H9 (cell line): ENCODE results near the gene IFFO2. TPM values are rescaled to one million over a fixed set of nuclear protein-coding genes. Genes with fewer than 3 reads are reported as not detected.

Experiments used
- DNase-seq: peaks from one replicate; pipeline ENCODE4 v3.0.0-alpha.2; 2017
- H2AFZ ChIP-seq: one replicate; pipeline ENCODE4 v1.6.1; 2013; ENCODE audit warnings: mild to moderate bottlenecking, low read length, control low read depth, moderate library complexity
- H2AK5ac ChIP-seq: 2 replicates; pipeline ENCODE4 v1.6.1; 2013; ENCODE audit warnings: low read length, control low read depth, mixed read lengths; ENCODE audit not compliant: insufficient read length
- H2BK120ac ChIP-seq: one replicate; pipeline ENCODE4 v1.6.1; 2013; ENCODE audit warnings: low read depth, mild to moderate bottlenecking, low read length, control low read depth, inconsistent platforms; ENCODE audit not compliant: poor library complexity, severe bottlenecking
- H2BK12ac ChIP-seq: 2 replicates; pipeline ENCODE4 v1.6.1; 2013; ENCODE audit warnings: low read length, control low read depth, mixed read lengths, low read depth; ENCODE audit not compliant: insufficient read length
- H2BK15ac ChIP-seq: 2 replicates; pipeline ENCODE4 v1.6.1; 2013; ENCODE audit warnings: low read depth, low read length, control low read depth
- H2BK20ac ChIP-seq: one replicate; pipeline ENCODE4 v1.6.1; 2013; ENCODE audit warnings: low read depth, mild to moderate bottlenecking, low read length, control low read depth, inconsistent platforms; ENCODE audit not compliant: poor library complexity, severe bottlenecking
- H2BK5ac ChIP-seq: 2 replicates; pipeline ENCODE4 v1.6.1; 2013; ENCODE audit warnings: low read length, control low read depth, mixed read lengths; ENCODE audit not compliant: insufficient read length
- H3K14ac ChIP-seq: 2 replicates; pipeline ENCODE4 v1.6.1; 2013; ENCODE audit warnings: low read length, control low read depth; ENCODE audit not compliant: insufficient read depth
- H3K18ac ChIP-seq: 2 replicates; pipeline ENCODE4 v1.6.1; 2013; ENCODE audit warnings: low read depth, mild to moderate bottlenecking, mixed read lengths, low read length, control low read depth; ENCODE audit not compliant: insufficient read length
- H3K23ac ChIP-seq: 2 replicates; pipeline ENCODE4 v1.6.1; 2013; ENCODE audit warnings: low read length, control low read depth, mixed read lengths, low read depth; ENCODE audit not compliant: insufficient read length
- H3K23me2 ChIP-seq: 2 replicates; pipeline ENCODE4 v1.6.1; 2013; ENCODE audit warnings: low read depth, mild to moderate bottlenecking, mixed read lengths, low read length, control low read depth; ENCODE audit not compliant: insufficient read length, poor library complexity, severe bottlenecking
- H3K27ac ChIP-seq: 2 replicates; pipeline ENCODE4 v1.5.1; 2013; ENCODE audit warnings: low read length, control low read depth, mixed read lengths, low read depth; ENCODE audit not compliant: insufficient read length
- H3K27me3 ChIP-seq: 2 replicates; pipeline ENCODE4 v1.6.1; 2013; ENCODE audit warnings: low read length, control low read depth, inconsistent platforms; ENCODE audit not compliant: insufficient read depth
- H3K4ac ChIP-seq: 2 replicates; pipeline ENCODE4 v1.6.1; 2013; ENCODE audit warnings: low read depth, mild to moderate bottlenecking, control low read depth, inconsistent platforms, low read length, moderate library complexity
- H3K4me1 ChIP-seq: 2 replicates; pipeline ENCODE4 v1.6.1; 2013; ENCODE audit warnings: low read length, control low read depth, inconsistent platforms; ENCODE audit not compliant: insufficient read depth
- H3K4me2 ChIP-seq: 2 replicates; pipeline ENCODE4 v1.6.1; 2013; ENCODE audit warnings: low read length, control low read depth, mixed read lengths; ENCODE audit not compliant: insufficient read length, insufficient read depth
- H3K56ac ChIP-seq: 2 replicates; pipeline ENCODE4 v1.6.1; 2013; ENCODE audit warnings: low read depth, mild to moderate bottlenecking, mixed read lengths, low read length, control low read depth; ENCODE audit not compliant: insufficient read length
- H3K79me1 ChIP-seq: 2 replicates; pipeline ENCODE4 v1.6.1; 2013; ENCODE audit warnings: low read depth, mild to moderate bottlenecking, moderate library complexity, low read length, control low read depth, inconsistent platforms; ENCODE audit not compliant: insufficient read depth, poor library complexity, severe bottlenecking
- H3K79me2 ChIP-seq: 2 replicates; pipeline ENCODE4 v1.6.1; 2013; ENCODE audit warnings: low read length, control low read depth, inconsistent platforms; ENCODE audit not compliant: insufficient read depth
- H3K9ac ChIP-seq: 2 replicates; pipeline ENCODE4 v1.6.1; 2013; ENCODE audit warnings: low read length, control low read depth, mixed read lengths; ENCODE audit not compliant: insufficient read length; ENCODE audit errors: extremely low read depth
- H3K9me3 ChIP-seq: one replicate; pipeline ENCODE4 v1.6.1; 2013; ENCODE audit warnings: low read depth, low read length, inconsistent platforms; ENCODE audit not compliant: control insufficient read depth
- H3T11ph ChIP-seq: one replicate; pipeline ENCODE4 v1.6.1; 2013; ENCODE audit warnings: mild to moderate bottlenecking, low read length, control low read depth, inconsistent platforms
- H4K20me1 ChIP-seq: one replicate; pipeline ENCODE4 v1.6.1; 2013; ENCODE audit not compliant: control insufficient read depth, insufficient read length, insufficient read depth
- H4K5ac ChIP-seq: 2 replicates; pipeline ENCODE4 v1.6.1; 2013; ENCODE audit warnings: low read depth, mild to moderate bottlenecking, mixed read lengths, low read length, control low read depth; ENCODE audit not compliant: insufficient read length
- H4K8ac ChIP-seq: replicated peaks from 2 replicates; pipeline ENCODE4 v1.6.1; 2013; ENCODE audit warnings: low read length, control low read depth, mixed read lengths, low read depth; ENCODE audit not compliant: insufficient read length
- H4K91ac ChIP-seq: 2 replicates; pipeline ENCODE4 v1.6.1; 2013; ENCODE audit warnings: low read depth, mild to moderate bottlenecking, moderate library complexity, mixed read lengths, low read length, control low read depth; ENCODE audit not compliant: insufficient read length
- H3K27ac Mint-ChIP-seq, 3 experiments: 2 replicates in 2 of 3; 3 replicates in 1 of 3; pipeline ENCODE4 v1.8.0; 2020 to 2021; ENCODE audit warnings: mixed read lengths in 3 of 3, mild to moderate bottlenecking in 1 of 3, moderate library complexity in 1 of 3
- H3K27me3 Mint-ChIP-seq: 2 replicates; pipeline ENCODE4 v1.8.0; 2021; ENCODE audit warnings: low read depth, mild to moderate bottlenecking, moderate library complexity, mixed read lengths
- H3K36me3 Mint-ChIP-seq, 3 experiments: 2 replicates in 2 of 3; 3 replicates in 1 of 3; pipeline ENCODE4 v1.8.0; 2020 to 2021; ENCODE audit warnings: low read depth in 3 of 3, mixed read lengths in 3 of 3; ENCODE audit not compliant: insufficient read depth in 1 of 3
- H3K4me1 Mint-ChIP-seq, 2 experiments: 2 replicates each; pipeline ENCODE4 v1.8.0; 2020; ENCODE audit warnings: mixed read lengths in 2 of 2
- H3K4me3 Mint-ChIP-seq, 2 experiments: 2 replicates in 1 of 2; 3 replicates in 1 of 2; pipeline ENCODE4 v1.8.0; 2020 to 2021; ENCODE audit warnings: mild to moderate bottlenecking in 2 of 2, mixed read lengths in 2 of 2, moderate library complexity in 1 of 2
- H3K9me3 Mint-ChIP-seq, 2 experiments: 2 replicates in 1 of 2; 3 replicates in 1 of 2; pipeline ENCODE4 v1.8.0; 2020; ENCODE audit warnings: mild to moderate bottlenecking in 2 of 2, mixed read lengths in 2 of 2, moderate library complexity in 1 of 2
- WGBS: extraction: QIAGEN DNeasy Blood & Tissue Kit; methylation state at CpG from one replicate; pipeline ENCODE4 v1.1.7; 2013; ENCODE audit warnings: missing lambda C conversion rate, low lambda C conversion rate, mixed read lengths; ENCODE audit not compliant: insufficient read length; ENCODE audit errors: extremely low coverage; 5-methylcytosine and 5-hydroxymethylcytosine counted together
- total RNA-seq: library from RNA; stranded (reverse); gene quantifications from 2 replicates; pipeline ENCODE4 v1.2.1, GENCODE V29; 2021
- TF ChIP-seq, protein P1 (sequence below): fragments of 200-600 bp; sonication (generic); conservative IDR thresholded peaks from 3 replicates; pipeline ENCODE4 v1.8.0; 2021; ENCODE audit warnings: antibody characterized with exemption, mild to moderate bottlenecking

IFFO2 gene
- total RNA-seq, 1 experiment from 2014 or later = 3.6 TPM

DNA sequence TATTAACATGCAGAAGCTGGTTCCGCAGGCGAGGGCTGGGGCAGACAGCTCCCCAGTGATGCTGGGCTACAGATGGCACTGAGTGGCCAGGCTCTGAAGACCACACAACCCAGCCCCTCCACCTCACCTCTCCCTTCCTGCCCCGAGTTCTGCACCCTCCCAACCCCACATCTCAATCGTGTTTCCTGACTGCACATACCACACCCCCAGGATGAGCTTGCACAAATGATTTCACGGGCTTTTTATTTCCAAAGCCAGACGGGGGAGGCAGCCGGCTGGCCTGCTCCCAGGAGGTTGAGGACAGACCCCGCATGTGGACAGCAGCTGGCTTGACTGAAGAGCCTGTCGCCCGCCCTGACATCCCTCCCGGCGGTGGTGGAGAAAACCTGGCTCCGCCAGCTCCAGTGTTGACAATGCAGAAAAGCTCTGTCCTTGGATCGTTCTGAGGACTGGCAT, 32.7 kb downstream of the IFFO2 start:
- WGBS = no CpG with 5 or more reads among the region's 14 CpGs
- H2AK5ac ChIP-seq = no peak overlapping the region
- H2BK120ac ChIP-seq = no peak overlapping the region
- H2AFZ ChIP-seq = no peak overlapping the region
- no peak overlapping the region for H4K91ac ChIP-seq
- H3K79me1 ChIP-seq = no peaks in the 10 kb centered on the region
- no peak overlapping the region for H3K4me3 Mint-ChIP-seq
- H3K9me3 Mint-ChIP-seq = peaks cover 2 to 4% of the 10 kb centered on the region in 2 experiments; a peak in 2 of 5 replicates
- H2BK5ac ChIP-seq = no peak overlapping the region
- H3K4ac ChIP-seq = no peak overlapping the region
- no peaks in the 10 kb centered on the region for H4K20me1 ChIP-seq
- no peaks in the 10 kb centered on the region for H3K79me2 ChIP-seq
- TF ChIP-seq, protein P1, sequence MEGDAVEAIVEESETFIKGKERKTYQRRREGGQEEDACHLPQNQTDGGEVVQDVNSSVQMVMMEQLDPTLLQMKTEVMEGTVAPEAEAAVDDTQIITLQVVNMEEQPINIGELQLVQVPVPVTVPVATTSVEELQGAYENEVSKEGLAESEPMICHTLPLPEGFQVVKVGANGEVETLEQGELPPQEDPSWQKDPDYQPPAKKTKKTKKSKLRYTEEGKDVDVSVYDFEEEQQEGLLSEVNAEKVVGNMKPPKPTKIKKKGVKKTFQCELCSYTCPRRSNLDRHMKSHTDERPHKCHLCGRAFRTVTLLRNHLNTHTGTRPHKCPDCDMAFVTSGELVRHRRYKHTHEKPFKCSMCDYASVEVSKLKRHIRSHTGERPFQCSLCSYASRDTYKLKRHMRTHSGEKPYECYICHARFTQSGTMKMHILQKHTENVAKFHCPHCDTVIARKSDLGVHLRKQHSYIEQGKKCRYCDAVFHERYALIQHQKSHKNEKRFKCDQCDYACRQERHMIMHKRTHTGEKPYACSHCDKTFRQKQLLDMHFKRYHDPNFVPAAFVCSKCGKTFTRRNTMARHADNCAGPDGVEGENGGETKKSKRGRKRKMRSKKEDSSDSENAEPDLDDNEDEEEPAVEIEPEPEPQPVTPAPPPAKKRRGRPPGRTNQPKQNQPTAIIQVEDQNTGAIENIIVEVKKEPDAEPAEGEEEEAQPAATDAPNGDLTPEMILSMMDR = no peak
- no peaks in the 10 kb centered on the region for H3K27me3 ChIP-seq
- no peak overlapping the region for H4K8ac ChIP-seq
- H3K23me2 ChIP-seq = no peaks in the 10 kb centered on the region
- H3K4me1 Mint-ChIP-seq = peaks cover 20 to 30% of the 10 kb centered on the region in 2 experiments
- H3K36me3 Mint-ChIP-seq = peaks cover 0 to 5% (median 2%) of the 10 kb centered on the region in 3 experiments; a peak in 4 of 7 replicates
- H2BK20ac ChIP-seq = no peak overlapping the region
- H3K56ac ChIP-seq = no peak overlapping the region
- no peak overlapping the region for H3K4me2 ChIP-seq
- H3K27ac ChIP-seq = no peak overlapping the region
- no peak for DNase-seq
- H3K18ac ChIP-seq = no peak overlapping the region
- no peak overlapping the region for H2BK15ac ChIP-seq
- no peaks in the 10 kb centered on the region; the same call in 1 of the 2 replicates for H3K27me3 Mint-ChIP-seq
- peak overlapping the region in 1 of 3 experiments; percentile 86; a peak in 1 of 7 replicates for H3K27ac Mint-ChIP-seq
- H2BK12ac ChIP-seq = no peak overlapping the region
- H3K9ac ChIP-seq = no peak overlapping the region
- no peak overlapping the region for H3K23ac ChIP-seq
- H4K5ac ChIP-seq = no peak overlapping the region
- no peak overlapping the region for H3K14ac ChIP-seq
- H3K9me3 ChIP-seq = no peaks in the 10 kb centered on the region
- no peaks in the 10 kb centered on the region for H3K4me1 ChIP-seq
- no peak overlapping the region for H3T11ph ChIP-seq
